ENCODE measurements around the gene ELF5.
A peak's percentile ranks its signal among the peaks of the same experiment; 100 is the strongest.

ELF5 gene

GRCh38 chr11:34475656-34476055 lies 37.9 kb downstream of the ELF5 start:
- Histone ChIP-seq H3K9ac (ENCODE audit: low read length) (no peak overlapping the region), H3K9me3 (ENCODE audit: low read length) (no peaks in the 10 kb centered on the region)

GRCh38 chr11:34473603-34474169 lies 39.9 kb downstream of the ELF5 start:
- no peak overlapping the region for H3K4me3 ChIP-seq (ENCODE audit: low read depth, low read length, poor library complexity, severe bottlenecking)
- H3F3A ChIP-seq (ENCODE audit: insufficient read depth, low read length) = no peaks in the 10 kb centered on the region
- H3K9me2 ChIP-seq (ENCODE audit: low read depth, low read length) = no peaks in the 10 kb centered on the region
- no peaks in the 10 kb centered on the region for H3K27me3 ChIP-seq (ENCODE audit: insufficient read depth, low read length)
- no peaks in the 10 kb centered on the region for H4K20me1 ChIP-seq (ENCODE audit: insufficient read depth, low read length)
- H3K79me2 ChIP-seq (ENCODE audit: insufficient read depth, low read length) = no peaks in the 10 kb centered on the region
- H3K4me2 ChIP-seq (ENCODE audit: low read length) = no peak overlapping the region
- no peaks in the 10 kb centered on the region for H3K9me3 ChIP-seq (ENCODE audit: low read length)
- peaks cover 37% of the 10 kb centered on the region for H3K36me3 ChIP-seq (ENCODE audit: insufficient read depth, low read length)
- H3K27ac ChIP-seq (ENCODE audit: low read depth, low read length, poor library complexity, severe bottlenecking) = no peak overlapping the region
- H3K9ac ChIP-seq (ENCODE audit: low read length) = no peak overlapping the region
- TF ChIP-seq EZH2 (IDR thresholded peaks at IDR 0.05; ENCODE audit: borderline replicate concordance, low read length) = no peak
- TF ChIP-seq, protein P1, sequence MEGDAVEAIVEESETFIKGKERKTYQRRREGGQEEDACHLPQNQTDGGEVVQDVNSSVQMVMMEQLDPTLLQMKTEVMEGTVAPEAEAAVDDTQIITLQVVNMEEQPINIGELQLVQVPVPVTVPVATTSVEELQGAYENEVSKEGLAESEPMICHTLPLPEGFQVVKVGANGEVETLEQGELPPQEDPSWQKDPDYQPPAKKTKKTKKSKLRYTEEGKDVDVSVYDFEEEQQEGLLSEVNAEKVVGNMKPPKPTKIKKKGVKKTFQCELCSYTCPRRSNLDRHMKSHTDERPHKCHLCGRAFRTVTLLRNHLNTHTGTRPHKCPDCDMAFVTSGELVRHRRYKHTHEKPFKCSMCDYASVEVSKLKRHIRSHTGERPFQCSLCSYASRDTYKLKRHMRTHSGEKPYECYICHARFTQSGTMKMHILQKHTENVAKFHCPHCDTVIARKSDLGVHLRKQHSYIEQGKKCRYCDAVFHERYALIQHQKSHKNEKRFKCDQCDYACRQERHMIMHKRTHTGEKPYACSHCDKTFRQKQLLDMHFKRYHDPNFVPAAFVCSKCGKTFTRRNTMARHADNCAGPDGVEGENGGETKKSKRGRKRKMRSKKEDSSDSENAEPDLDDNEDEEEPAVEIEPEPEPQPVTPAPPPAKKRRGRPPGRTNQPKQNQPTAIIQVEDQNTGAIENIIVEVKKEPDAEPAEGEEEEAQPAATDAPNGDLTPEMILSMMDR (IDR thresholded peaks at IDR 0.05; ENCODE audit: low read length) = no peak
- no peaks in the 10 kb centered on the region for H3K4me1 ChIP-seq (ENCODE audit: insufficient read depth, low read length, severe bottlenecking)
- H2AFZ ChIP-seq (ENCODE audit: low read length) = no peak overlapping the region

More at GRCh38 chr11:34475656-34476055, 37.9 kb downstream of the ELF5 start:
- Histone ChIP-seq H4K20me1 (ENCODE audit: insufficient read depth, low read length) (no peaks in the 10 kb centered on the region), H2AFZ (ENCODE audit: low read length) (no peak overlapping the region), H3F3A (ENCODE audit: insufficient read depth, low read length) (no peaks in the 10 kb centered on the region), H3K27ac (ENCODE audit: low read depth, low read length, poor library complexity, severe bottlenecking) (no peak overlapping the region), H3K9me2 (ENCODE audit: low read depth, low read length) (no peaks in the 10 kb centered on the region), H3K4me1 (ENCODE audit: insufficient read depth, low read length, severe bottlenecking) (no peaks in the 10 kb centered on the region), H3K79me2 (ENCODE audit: insufficient read depth, low read length) (no peaks in the 10 kb centered on the region), H3K4me3 (ENCODE audit: low read depth, low read length, poor library complexity, severe bottlenecking) (no peak overlapping the region), H3K36me3 (ENCODE audit: insufficient read depth, low read length) (peaks cover 19% of the 10 kb centered on the region), H3K4me2 (ENCODE audit: low read length) (no peak overlapping the region), H3K27me3 (ENCODE audit: insufficient read depth, low read length) (no peaks in the 10 kb centered on the region)
- TF ChIP-seq, protein P1 (IDR thresholded peaks at IDR 0.05; ENCODE audit: low read length) = no peak
- no peak for TF ChIP-seq EZH2 (IDR thresholded peaks at IDR 0.05; ENCODE audit: borderline replicate concordance, low read length)

- no peaks in the 10 kb centered on the region for H3K4me1 ChIP-seq (ENCODE audit: insufficient read depth, low read length, severe bottlenecking)
- H2AFZ ChIP-seq (ENCODE audit: low read length) = no peak overlapping the region
- H3K4me3 ChIP-seq (ENCODE audit: low read depth, low read length, poor library complexity, severe bottlenecking) = no peak overlapping the region
- H3K9ac ChIP-seq (ENCODE audit: low read length) = no peak overlapping the region
- H3K27me3 ChIP-seq (ENCODE audit: insufficient read depth, low read length) = no peaks in the 10 kb centered on the region
- H3K4me2 ChIP-seq (ENCODE audit: low read length) = no peak overlapping the region
- no peak for TF ChIP-seq EZH2 (IDR thresholded peaks at IDR 0.05; ENCODE audit: borderline replicate concordance, low read length)
- TF ChIP-seq, protein P1 (IDR thresholded peaks at IDR 0.05; ENCODE audit: low read length) = peak; percentile 71
- no peaks in the 10 kb centered on the region for H3K9me2 ChIP-seq (ENCODE audit: low read depth, low read length)
- no peak overlapping the region for H3K27ac ChIP-seq (ENCODE audit: low read depth, low read length, poor library complexity, severe bottlenecking)
- H3F3A ChIP-seq (ENCODE audit: insufficient read depth, low read length) = no peaks in the 10 kb centered on the region
- no peaks in the 10 kb centered on the region for H4K20me1 ChIP-seq (ENCODE audit: insufficient read depth, low read length)
- H3K79me2 ChIP-seq (ENCODE audit: insufficient read depth, low read length) = no peaks in the 10 kb centered on the region
- H3K9me3 ChIP-seq (ENCODE audit: low read length) = peaks cover 14% of the 10 kb centered on the region
- peaks cover 79% of the 10 kb centered on the region for H3K36me3 ChIP-seq (ENCODE audit: insufficient read depth, low read length)
Observed at GRCh38 chr11:34468209-34468841, 45.3 kb downstream of the ELF5 start.

All from OCI-LY1 (cell line).